Kidney glomerular epithelial cell (primary cell): ENCODE data around the gene ZNF213.
"Not testable (repeated sequence)": the region's sequence is repeated elsewhere in the genome, so short reads cannot be mapped to it uniquely, and the experiment has no call there.

Source experiments
- DNase-seq: peaks from one replicate; lab custom pipeline; 2025; lab: John Stamatoyannopoulos, UW

Gene ZNF213

DNA sequence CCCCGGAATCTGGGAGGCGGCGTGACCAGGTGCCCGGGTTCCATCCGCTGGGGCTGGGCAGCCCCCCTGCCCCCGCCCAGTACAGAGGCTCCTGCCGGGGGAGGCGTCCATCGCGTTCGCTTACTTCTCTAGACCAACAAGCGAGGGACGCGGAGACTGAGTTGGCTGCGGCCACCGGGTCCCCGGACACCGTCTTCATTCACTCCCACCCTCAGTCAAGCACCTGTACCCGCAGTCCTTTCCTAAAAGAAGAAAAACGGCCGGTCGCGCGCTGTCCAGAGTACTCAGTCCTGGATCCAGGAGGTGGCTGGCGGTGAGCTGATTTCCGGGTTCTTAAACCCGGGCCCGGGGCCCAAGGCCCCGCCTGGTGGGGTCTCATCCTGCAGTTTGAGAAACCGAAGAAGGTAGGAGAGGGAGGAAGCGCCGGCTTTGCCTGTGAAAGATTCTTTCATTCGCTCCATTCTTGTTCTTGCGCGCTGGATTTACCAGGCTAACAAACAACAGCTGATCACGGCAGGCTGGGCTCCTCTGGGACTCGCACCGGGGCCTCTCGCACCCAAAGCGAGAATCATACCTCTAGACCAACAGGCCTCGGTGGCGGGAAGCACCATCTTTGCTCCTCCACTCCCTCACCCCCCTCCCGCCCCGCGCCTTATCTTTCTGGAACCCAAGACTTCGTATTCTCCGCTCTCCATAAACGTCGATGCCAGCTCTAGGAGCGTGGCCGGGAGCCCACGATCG, 35.8 kb downstream of the ZNF213 start:
- no peak for DNase-seq

DNA sequence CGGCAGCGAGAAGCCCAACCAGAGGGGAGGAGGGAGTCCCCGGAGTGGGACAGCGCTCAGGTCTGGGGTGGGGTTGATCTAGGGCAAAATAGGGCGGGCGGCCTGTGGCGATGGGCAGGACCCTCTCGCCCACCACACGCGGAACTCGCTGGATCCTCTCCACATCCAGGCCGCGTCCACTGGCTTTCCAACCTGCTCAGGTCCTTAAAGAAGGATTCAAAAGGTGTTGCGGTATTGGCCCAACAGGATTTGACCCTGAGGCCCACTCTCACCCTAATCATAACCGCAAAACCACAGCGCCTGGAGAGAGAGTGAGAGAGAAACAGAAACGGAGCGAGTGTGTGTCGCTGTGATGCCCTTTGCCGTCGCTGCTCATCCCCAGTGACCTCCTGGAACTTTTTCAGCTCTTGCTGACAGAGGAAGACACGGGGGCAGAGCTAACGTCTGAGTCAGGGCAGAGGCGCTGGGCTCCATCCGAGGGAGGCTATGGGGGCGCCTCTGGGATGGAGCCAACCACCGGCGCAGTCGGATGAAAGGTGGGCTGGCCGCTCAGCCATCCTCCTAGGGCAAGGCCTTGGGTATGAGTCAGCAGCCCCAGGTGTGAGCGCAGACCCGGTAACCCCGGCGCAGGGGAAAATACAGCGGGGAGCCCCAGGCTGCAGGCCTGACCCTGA, 36.5 kb downstream of the ZNF213 start:
- peak; percentile 20 for DNase-seq

- peak; percentile 42 for DNase-seq
These were observed 37.2 kb downstream of the ZNF213 start for GRCh38 chr16:3171855-3172593.

- DNase-seq: no peak
These were observed 39.2 kb downstream of the ZNF213 start for GRCh38 chr16:3173892-3174617.

GRCh38 chr16:3174618-3175148, 39.9 kb downstream of the ZNF213 start:
- no peak for DNase-seq

- DNase-seq: peak; percentile 54
These were observed 40.6 kb downstream of the ZNF213 start for GRCh38 chr16:3175157-3176093.

DNA sequence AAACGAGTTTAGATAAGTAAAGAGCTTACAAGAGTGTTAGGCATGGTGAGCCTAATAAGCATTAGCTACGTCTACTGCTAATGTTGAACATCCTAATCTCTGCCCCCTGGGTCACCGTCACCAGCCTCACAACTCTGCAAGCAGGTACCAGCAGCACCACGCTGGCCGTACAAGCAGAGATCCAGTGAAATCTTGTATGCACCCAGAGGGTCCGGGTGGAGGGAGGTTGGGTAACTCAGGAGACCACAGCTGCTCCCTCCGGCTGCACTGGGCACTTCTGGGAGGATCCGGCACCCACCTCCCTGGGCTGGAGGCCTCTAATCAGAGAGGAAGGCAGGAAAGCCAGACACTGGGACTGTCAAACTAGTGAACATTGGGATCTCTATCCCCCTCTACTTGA, 44.8 kb downstream of the ZNF213 start:
- DNase-seq: no peak

DNA sequence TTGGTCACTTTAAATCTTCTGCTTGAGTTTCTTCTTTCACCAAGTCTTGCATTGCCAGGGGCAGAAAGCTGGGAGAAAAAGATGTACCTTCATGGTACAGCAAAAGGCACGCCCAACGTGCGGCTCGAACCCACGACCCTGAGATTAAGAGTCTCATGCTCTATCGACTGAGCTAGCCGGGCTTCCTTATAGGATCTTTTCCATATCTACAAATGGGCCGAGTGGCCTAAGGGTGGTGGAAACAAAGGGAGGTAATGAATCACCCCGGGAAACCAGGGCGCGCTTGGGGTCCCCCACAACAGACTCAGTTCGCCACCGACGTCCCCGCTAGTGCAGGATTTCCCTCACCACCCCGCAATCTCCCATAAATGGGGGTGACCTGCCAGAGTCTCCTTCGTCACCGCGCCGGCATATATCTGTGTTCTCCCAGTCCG, 45.6 kb downstream of the ZNF213 start:
- DNase-seq: no peak

GRCh38 chr16:3182293-3182607, 47.4 kb downstream of the ZNF213 start:
- DNase-seq: not testable (repeated sequence)

DNA sequence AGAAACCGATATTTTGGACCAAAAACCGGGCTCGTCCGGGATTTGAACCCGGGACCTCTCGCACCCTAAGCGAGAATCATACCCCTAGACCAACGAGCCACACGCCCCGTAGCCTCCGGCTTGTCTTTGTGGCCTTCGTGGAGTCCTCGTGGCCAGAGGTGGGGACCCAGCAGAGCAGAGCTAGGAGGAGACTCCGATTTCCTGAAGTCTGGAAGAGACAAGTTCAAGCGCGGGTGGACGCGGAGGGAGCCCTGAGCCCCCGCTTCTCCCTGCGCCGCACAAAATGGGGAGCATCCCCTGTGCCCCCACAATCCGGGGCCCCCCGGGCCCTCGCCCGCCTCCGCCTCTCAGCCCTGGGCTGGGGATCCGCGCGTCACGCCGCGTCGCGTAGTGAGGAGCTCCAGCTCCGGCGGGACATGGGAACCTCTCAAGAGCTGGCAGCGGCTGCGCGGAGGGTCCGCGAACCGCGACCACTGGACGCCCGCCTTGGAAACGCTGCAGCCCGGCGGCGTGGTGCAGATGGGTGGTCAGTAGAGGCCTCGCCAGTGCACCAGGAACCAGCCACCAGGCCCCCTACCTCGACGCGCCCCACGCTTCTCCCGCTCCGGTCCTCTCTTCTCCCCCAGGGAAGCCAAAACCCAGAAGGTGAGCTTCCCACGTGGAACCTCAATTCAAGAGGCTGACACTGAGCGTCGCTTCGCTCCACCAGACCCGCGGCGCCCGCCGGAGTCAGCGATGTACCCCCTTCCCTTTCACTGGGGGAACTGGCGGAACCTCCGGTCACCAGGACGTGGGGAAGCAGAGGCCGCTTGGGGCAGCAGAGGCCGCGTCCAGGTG, 48.0 kb downstream of the ZNF213 start:
- DNase-seq: peak; percentile 47

- DNase-seq: no peak
These were observed 48.8 kb downstream of the ZNF213 start for GRCh38 chr16:3183445-3184139.

GRCh38 chr16:3186946-3187690, 52.3 kb downstream of the ZNF213 start:
- DNase-seq: no peak

- DNase-seq: peak; percentile 53
These were observed 53.2 kb downstream of the ZNF213 start, which contains the start of gene OR1F1 for GRCh38 chr16:3187798-3188674. TSS of gene OR1F1 (plus strand) at chr16:3188204.

GRCh38 chr16:3188675-3188924, 53.8 kb downstream of the ZNF213 start:
- DNase-seq: no peak

DNA sequence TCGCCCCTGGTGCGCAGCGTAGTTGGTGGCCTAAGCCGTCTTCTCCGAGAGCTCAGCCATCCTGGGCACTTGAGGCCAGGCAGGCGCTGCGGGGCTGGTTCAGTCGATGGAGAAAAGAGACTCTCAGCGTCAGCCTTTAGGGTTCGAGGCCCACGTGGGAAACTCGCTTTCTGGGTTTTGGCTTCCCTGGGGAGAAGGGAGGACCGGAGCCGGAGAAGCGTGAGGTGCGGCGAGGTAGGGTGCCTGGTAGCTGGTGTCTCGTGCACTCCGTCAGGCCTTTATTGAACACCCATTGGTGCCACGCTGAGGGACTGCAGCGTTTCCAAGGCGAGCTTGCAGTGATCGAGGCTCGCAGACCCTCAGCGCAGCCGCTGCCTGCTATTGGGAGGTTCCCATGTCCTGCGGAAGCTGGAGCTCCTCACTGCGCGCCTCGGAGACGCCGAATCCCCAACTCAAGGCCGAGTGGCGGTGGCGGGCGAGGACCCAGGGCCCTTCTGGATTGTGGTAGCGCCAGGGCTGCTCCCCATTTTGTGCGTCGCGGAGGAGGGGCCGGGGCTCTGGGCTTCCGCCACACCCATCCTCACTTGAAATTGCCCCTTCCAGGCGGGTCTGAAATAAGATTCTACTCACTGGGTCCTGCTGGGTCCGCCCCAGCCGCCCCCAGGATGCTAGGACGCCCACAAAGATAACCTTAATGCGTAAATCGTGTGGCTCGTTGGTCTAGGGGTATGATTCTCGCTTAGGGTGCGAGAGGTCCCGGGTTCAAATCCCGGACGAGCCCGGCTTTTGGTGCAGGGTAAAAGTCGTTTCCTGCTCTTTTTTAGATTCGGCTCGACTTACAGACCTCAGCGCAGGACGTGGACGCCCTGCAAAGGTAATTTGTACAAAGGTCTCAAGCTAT, 54.3 kb downstream of the ZNF213 start:
- peak; percentile 33 for DNase-seq

DNA sequence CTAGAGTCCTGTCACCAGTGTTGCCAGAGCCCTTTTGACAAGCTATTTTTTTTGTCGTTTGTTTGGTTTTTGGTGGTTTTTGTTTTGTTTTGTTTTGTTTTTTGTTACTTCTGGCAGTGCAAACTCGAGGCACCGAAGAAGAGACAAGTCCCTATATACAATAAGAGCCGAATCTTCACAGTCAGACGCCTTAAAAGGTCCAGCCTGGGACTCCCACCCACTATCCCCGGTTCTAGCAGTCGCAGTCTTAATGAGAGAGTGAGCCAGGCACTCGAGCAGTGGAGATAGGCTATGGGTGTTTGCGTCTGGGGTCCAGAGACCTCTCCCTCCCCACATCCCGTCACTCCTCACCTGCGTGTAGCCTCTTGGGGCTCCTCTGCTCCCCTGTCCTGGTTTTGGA, 55.0 kb downstream of the ZNF213 start:
- no peak for DNase-seq

- DNase-seq: no peak
These were observed 56.1 kb downstream of the ZNF213 start for GRCh38 chr16:3190949-3191353.
